DOHH2 (cell line): ENCODE results near the gene ZNF787.

Source experiments
- CTCF ChIP-seq: fragments of 200-600 bp; sonication (generic); IDR thresholded peaks from one replicate; pipeline ENCODE4 v1.5.1; 2014; ENCODE audit warnings: antibody characterized with exemption, mild to moderate bottlenecking, low read depth, low read length; ENCODE audit not compliant: poor library complexity, severe bottlenecking
- EZH2phosphoT487 ChIP-seq: fragments of 200-600 bp; sonication (generic); IDR thresholded peaks from 2 replicates; pipeline ENCODE4 v1.6.1; 2017; ENCODE audit warnings: borderline replicate concordance, mild to moderate bottlenecking, antibody characterized with exemption, low read length, moderate library complexity, mixed read lengths

DNA sequence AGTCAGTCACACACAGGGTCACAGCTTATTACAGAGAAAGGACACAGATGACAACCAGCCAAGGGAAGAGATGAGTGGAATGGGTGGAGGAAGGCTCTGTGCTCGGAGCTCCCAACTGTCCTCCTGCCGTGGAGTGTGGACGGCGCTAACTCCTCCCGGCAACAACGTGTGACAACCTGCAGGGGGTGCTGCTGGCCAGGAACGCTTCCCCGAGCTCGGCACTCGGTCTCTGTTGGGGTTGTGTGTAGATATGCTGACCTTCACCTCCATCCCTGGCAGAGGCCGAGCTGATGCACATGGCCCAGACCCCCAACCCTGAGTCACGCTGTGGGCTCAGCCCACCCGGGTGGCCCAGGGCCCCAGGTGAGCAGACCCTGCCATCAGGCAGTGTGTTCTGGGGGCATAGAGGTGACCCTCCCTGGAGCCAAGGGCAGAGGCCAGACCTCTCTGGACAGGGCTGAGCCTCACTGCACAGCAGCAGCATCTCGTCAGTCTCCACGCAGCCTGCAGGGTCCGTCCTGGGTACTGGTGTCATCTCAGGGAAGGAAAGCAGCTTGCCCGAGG, 34.1 kb upstream of the ZNF787 start:
- peak; percentile 50 for TF ChIP-seq CTCF
- no peak for TF ChIP-seq EZH2phosphoT487
